Endothelial cell of hepatic sinusoid (primary cell): ENCODE measurements around the gene CEP63.
"Not testable (repeated sequence)": the region's sequence is repeated elsewhere in the genome, so short reads cannot be mapped to it uniquely, and the experiment has no call there.

ENCODE experiments used
- in situ Hi-C: cut with HindIII; loops from 2 replicates; pipeline ENCODE4 v1.10.0; 2017; ENCODE audit warnings: low sequenced_read_pairs

The CEP63 gene

DNA sequence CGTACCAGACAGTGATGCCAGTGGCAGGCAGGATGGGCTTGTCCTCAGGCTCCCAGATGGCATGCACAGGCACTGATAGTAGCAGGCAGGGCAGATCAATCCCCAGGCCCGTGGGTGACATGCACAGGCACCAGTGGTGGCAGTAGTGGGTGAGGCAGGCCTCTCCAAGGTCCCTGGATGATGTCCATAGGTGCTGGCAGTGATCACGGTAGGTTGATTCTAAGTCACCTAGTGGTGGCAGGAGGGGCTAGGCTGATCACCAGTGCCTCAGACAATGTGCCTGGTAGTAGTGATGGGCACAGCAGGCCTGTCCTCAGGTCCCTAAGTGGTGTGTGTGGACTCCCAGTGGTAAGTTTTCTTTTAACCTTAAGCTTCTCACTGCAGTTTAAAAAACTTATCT, 19.6 kb downstream of the CEP63 start:
- in situ Hi-C loops, result no loop called here

DNA sequence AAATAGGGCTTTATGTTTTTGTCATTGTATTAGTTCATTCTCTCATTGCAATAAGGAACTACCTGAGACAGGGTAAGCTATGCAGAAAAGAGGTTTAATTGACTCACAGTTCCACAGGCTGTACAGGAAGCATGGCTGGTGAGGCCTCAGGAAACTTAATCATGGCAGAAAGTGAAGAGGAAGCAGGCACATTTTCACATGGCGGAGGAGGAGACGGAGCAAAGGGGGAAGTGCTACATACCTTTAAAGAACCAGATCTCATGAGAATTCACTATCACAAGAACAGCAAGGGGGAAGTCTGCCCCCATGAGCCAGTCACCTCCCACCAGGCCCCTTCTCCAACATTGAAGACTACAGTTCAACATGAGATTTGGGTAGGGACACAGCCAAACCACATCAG, 25.6 kb downstream of the CEP63 start:
- in situ Hi-C loops, result loop anchor here (10.0 kb wide), 1 partner anchor 63 kb away; no protein-coding TSS in a partner anchor

DNA sequence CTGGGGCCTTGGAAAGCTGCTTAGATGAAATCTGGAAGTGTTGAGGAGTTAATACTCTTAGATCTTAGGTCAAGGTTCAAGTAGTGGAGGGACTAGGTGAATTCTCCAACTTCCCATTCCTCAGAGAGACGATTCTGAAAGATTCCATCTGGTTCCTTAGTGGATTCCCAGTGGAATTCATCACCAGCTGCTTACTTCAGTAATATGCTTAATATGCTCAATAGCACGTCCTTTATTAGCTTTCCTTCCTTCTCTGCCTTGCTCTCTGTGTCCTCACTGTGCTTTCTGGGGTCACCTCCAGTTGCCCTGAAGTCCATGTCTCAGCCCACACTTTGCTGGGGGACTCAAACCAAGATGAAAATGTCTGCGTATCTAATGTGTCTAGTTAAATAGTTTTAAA, 31.0 kb downstream of the CEP63 start:
- in situ Hi-C loops, result loop anchor here (10.0 kb wide), 1 partner anchor 58 kb away; no protein-coding TSS in a partner anchor

DNA sequence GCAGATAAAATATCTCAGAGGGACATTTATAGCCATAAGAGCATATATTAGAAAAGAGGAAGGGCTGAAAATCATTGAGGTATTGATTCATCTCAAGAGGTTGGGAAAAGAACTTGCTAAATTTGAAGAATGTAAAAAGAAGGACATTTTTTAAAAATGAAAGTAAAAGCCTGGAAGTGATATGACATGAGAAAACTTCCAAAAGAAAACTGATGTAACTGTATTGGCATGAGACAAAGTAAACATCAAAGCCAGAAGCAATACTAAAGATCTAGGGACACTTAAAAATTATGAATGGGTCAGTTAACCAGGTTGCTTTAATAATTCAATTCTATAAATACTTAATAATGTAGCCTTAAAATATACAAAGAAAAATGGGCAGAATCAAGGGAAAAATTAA, 31.9 kb downstream of the CEP63 start:
- in situ Hi-C loops, result loop anchor here (10.0 kb wide), 1 partner anchor 57 kb away; no protein-coding TSS in a partner anchor

DNA sequence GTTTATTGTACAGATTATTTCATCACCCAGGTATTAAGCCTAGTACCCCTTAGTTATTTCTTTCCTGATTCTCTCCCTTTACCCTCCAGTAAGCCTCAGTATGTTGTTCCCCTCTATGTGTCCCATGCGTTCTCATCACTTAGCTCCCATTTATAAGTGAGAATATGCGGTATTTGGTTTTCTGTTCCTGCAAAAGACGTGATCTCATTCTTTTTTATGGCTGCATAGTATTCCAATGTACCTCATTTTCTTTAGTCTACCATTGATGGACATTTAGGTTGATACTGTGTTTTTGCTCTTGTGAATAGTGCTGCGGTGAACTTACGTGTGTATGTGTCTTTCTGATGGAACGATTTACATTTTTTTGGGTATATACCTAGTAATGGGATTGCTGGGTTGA, 36.7 kb downstream of the CEP63 start:
- in situ Hi-C loops, result no loop called here

DNA sequence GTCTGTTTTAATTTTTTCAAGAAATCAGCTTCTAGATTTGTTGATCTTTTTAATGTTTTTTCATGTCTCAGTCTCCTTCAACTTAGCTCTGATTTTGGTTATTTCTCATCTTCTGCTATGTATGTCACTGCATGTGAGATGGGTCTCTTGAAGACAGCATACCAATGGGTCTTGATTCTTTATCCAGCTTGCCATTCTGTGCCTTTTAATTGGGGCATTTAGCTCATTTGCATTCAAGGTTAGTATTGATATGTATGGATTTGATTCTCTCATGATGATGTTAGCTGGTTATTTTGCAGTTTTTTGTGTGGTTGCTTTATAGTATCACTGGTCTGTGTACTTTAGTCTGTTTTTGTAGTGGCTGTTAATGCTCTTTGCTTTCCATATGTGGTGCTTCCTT, 39.4 kb downstream of the CEP63 start:
- in situ Hi-C loops, result no loop called here

DNA sequence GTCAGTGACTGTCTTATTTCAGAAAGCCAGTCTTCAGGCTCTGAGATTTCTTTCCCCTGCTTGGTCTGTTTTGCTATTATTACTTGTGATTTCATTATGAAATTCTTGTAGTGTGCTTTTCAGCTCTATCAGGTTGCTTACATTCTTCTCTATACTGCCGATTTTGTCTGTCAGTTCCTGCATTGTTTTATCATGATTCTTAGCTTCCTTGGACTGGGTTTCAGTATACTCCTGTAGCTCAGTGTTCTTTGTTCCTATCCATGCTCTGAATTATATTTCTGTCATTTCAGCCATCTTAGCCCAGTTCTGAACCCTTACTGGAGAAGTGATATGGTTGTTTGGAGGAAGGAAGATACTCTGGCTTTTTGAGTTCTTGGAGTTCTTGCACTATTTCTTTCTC, 40.5 kb downstream of the CEP63 start:
- in situ Hi-C loops, result no loop called here

DNA sequence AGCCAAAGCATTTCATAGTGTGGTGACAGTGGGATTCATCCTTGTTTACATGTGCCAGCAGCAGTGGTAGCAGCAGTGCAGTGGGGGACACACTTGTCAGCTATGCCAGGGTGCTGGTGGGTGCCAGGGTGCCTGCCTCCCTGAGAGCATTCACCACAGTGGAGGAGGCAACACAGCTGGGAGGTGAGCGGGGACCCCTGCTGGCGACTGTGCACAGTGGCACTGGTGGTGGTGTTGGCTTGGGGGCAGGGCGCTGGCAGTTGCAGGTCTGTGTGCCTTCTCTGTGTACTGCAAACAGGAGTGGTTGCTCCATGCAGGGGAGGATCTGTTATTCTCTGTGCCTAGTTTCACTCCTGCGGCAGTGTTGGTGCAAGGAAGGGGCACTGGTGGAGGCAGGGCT, 41.2 kb downstream of the CEP63 start:
- in situ Hi-C loops, result no loop called here

DNA sequence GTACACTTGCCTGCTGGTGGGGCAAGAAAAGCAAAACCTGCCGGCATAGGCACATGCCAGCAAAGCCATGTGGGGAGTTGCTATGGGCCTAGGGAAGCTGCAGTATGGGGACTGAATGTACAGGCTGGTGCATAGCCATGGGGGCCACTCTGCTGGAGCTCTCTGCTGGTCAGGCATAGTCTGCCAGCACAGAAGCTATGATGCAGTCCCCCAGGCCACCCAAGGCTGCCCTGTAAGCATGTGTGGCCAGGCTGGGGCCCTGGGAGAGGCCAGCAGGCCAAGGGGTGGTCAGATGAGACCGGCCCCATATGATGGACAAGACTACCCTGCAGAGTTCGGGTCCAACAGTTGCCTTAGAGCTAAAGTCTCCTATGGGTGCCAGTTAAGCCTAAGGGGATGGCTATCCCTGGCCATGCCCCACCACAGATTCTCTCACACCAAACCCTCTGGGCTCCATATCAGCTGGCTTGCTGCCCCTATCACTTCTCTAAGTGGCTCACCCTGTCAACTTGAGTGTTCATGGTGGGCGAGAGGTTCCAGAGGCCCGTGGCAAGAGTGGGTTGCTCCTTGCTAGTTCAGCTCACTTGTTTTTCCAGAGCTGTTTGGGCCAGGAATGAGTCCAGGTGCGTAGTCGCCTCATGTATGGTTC, 41.8 kb downstream of the CEP63 start:
- in situ Hi-C loops, result no loop called here

DNA sequence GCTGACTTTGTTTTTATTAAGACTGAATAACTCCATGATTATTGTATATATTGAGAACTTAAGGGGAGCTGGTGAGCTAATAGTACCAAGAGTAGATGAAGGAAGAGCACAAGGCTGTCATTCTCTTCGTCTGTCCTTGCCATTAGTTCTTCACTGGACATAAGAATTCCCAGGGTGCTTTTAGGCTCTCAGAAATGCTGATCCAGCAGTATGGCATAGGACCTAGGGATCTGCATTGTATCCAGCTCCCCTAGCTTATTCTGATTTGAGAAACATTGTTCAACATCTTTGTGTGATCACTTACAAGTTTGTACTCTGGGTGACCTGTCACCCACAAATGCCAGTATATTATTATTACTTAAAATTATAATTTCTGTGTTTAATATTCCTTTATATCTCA, 47.6 kb downstream of the CEP63 start:
- in situ Hi-C loops, result no loop called here

DNA sequence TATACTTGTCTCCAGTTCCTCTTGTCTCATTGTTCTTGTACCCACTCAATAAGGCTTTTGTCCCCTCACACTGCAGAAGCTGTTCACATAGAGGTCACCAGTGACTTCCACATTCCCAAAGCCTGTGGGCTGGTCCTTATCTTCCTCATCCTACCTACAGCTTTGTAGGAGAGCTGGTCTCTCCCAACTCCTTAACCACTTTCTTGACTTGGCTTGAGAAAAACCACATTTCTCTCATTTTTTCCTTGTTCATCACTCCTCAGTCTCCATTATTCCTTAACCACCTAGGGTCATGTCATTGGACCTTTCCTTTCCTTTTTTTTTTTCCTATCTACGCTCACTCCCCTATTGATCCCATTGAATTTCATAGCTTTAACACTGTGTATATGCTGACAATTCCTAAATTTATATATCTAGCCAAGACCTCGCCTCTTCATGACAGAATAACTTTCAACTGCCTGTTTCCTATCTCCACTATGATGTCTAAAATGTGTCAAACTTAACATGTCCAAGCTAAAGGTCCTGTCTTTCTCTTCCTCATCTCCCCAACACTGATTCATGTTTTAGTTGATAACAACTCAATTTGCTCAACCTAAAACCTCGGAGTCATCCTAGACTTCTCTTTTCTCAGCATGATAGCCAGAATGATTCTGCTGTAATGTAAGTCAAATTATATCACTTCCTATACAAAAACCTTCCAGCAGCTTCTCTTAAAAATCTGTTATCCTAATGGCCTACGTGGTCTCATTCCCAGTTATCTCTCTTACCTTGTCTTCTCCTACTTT, 49.5 kb downstream of the CEP63 start:
- in situ Hi-C loops, result no loop called here

DNA sequence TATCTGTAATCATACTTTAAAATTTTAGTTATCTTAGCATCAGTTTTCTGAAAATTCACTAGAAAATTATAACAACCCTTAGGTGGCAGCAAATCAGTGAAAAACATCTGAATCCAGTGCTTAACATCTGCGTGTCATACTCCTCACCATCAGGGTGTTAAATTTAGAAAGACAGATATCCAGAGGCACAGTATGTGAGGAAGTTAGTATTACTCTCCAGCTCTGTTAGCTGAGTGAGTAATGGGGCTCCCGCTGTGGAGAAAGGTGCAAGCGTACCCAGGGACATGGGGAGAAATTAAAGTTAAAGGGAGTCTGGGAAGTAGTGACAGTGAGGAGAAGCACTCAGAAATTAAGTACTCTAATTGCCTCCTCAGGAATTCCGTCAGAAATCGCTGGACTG, 50.9 kb downstream of the CEP63 start:
- in situ Hi-C loops, result no loop called here

DNA sequence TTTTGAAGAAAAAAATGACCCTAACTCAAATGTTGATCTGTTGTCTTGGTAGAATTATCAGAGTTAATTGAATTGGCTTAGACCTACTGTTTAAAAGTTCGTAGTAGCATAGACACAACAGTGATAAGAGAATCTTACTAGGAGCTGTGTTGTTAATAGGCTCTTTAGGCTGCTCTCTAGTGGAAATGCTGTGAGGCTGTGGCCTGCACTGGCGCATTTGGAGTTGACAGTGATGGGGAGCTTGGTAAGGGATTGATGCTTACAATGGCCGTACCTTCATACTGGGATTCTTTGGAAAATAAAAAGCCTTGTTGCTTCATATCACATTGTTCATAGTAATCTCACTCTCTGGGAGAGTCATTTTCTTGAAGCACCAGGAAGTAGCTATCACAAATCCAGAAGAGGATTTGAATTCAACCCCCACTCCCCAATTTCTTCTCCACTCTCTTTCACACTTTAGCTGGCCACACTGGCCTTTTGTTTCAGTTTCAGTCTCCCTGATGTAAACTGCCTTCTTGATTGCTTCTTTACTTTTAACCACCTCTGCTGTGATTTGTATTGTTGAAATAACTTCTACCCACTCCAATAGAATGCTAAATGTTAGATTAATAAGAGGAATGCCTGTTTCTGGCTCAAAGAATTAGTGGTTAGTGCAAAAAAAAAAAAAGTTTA, 56.6 kb downstream of the CEP63 start:
- in situ Hi-C loops, result no loop called here

DNA sequence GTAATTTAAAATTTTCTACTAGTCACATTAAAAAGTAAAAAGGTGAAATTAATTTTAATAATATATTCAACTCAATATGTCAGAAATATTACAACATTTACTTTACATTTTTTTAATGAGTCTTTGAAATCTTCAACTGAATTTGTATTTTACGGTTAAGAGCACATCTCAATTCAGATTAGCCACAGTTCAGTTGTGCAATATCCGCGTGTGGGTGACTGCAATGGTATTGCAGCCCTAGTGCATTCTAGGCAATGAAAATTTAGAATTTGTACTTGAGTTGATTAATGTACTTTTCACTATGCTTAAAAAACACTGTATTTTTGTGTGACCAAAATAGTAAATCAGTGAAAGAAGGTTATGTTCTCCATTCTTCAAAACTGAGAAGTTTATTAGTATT, 57.3 kb downstream of the CEP63 start:
- in situ Hi-C loops, result no loop called here

DNA sequence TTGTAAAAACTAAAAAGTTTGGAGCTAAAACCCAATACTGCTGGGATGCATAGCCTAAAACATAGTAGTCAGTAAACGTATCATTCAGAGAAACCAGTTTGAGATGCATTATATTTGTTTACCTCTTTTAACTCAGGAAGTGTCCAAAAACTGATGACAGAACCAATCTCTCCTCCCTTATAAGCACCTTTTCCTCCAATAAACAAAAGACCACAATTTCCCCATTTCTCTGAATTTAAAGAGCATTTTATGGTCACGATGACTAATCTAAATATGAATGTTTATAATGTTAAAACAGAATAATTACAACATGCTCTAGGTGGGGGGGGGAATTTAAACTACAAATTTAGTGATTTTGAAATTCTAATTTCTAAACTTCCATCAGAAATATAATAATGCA, 58.5 kb downstream of the CEP63 start:
- in situ Hi-C loops, result no loop called here

DNA sequence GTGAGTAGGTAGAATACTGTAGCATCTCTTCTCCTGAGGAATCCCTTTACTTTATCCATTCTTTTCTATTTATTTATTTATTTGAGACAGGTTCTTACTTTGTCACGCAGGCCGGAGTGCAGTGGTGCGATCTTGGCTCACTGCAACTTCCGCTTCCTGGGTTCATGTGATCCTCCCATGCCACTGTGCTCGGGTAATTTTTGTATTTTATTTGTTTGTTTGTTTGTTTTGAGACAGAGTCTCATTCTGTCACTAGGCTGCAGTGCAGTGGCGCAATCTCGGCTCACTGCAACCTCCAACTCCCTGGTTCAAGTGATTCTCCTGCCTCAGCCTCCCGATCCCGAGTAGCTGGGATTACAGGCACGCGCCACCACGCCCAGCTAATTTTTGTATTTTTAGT, 58.9 kb downstream of the CEP63 start:
- in situ Hi-C loops, result not testable (repeated sequence)

DNA sequence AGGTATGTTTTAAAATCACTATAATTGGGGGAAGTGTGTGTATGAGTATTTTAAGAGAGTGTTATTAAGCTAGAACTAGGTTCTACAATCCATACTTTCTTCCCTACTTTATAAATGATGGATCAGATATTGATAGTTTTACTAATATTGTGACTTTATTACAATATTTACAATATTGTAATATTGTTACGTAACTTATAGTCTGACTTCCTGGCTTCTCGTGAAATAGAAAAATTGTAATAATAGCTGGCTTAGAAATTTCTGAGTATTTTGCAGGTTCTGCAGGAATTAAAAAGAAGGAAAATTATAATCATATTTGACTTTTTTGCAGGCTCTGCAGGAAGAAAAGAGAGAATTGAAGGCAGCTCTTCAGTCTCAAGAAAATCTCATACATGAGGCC, 60.0 kb downstream of the CEP63 start:
- in situ Hi-C loops, result no loop called here

DNA sequence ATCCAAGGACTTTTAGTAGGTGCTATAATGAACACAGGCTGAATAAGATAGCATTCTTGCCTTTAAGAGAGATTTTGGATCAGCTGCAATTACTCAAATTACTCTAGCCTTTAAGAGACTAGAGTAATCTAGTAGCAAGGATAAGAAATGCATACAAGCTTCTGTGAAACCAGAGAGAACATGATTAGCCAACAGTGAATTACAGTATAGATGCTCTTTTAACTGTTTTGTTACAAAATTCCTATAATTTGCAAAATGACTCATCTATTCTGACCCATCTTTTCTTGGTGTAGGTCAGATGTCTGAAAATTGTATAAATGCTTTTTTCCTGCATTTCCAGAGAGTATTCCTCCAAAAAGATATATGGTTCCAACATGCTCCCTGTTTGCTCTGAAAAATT, 66.9 kb downstream of the CEP63 start:
- in situ Hi-C loops, result no loop called here

DNA sequence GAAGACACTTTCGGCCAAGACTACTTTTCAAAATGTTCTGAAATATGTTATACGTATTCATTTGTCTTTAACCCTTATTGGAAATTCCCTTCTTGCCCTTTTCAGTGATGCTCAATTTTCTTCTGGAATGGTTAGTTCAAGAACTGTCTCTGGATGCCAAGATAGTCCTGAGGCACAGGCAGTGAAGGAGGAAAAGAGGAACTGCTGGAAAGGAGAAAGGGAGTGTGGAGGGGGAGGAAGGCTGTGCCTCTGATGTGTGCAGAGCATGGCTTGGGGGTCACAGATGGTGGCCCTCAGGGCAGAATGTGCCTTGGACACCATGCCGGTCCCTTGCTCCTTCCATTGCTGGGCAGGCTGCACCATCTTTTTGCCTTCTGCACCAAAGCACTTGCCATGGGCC, 73.7 kb downstream of the CEP63 start:
- in situ Hi-C loops, result no loop called here

DNA sequence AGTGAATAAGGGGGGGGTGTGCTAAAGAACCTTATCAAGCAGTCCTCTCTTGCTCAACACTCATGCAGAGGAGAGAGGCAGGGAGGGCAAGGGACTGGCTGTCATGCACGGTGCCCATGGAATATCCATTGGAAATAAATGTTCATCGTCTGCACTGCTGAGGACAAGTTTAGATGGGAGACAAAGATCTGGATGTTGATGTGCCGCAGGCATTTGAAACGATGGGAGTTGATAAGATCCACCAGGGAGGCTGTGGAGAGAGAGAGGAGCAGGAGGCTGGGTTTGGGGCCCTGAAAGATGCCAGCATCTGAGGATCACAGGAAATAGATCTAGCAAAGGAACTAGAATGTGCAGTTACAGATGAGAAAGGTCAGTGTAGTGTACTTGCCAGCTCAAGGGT, 76.2 kb downstream of the CEP63 start:
- in situ Hi-C loops, result no loop called here

DNA sequence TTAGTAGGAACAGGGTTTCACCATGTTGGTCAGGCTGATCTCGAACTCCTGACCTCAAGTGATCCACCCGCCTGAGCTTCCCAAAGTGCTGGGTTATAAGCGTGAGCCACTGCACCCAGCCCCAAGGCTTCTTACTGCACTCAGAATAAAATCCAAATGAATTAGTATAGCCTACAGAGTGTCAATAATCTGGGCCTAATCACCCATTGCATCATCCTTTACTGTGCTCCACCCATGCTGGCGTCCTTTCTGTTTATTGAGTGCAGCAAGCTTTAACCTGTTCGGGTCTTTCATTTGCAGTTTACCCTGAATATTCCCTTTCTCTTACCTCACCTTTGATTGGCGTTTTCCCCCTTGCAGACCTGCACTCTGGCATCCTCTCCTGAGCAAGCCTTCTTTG, 77.7 kb downstream of the CEP63 start:
- in situ Hi-C loops, result no loop called here

DNA sequence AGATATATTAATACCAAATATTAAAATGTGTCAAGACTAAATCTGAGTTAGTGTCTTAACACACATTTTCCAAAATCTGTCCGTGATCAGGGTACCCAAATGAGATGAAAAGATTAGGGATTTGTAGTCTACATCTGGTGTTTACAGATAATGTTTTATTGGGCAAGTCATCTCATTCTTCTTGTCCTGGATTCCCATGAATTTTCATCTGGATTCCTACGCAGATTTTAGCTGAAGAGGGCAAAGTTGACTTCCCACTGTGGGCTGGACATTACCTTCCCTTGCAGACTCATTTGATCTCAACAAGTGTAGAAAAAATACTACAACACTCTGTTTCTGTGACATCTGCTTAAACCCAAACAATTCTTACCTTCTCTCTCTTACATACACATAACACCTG, 79.1 kb downstream of the CEP63 start:
- in situ Hi-C loops, result no loop called here
